HG03378 (cell line): Measurements from ENCODE around the gene UBE2E2.

Source experiments
- ATAC-seq: cut with Tn5 transposase; IDR thresholded peaks from one replicate; pipeline ENCODE4 v1.9.1; 2021; ENCODE audit warnings: mild to moderate bottlenecking, moderate library complexity; ENCODE audit not compliant: unreplicated experiment

The UBE2E2 gene

DNA sequence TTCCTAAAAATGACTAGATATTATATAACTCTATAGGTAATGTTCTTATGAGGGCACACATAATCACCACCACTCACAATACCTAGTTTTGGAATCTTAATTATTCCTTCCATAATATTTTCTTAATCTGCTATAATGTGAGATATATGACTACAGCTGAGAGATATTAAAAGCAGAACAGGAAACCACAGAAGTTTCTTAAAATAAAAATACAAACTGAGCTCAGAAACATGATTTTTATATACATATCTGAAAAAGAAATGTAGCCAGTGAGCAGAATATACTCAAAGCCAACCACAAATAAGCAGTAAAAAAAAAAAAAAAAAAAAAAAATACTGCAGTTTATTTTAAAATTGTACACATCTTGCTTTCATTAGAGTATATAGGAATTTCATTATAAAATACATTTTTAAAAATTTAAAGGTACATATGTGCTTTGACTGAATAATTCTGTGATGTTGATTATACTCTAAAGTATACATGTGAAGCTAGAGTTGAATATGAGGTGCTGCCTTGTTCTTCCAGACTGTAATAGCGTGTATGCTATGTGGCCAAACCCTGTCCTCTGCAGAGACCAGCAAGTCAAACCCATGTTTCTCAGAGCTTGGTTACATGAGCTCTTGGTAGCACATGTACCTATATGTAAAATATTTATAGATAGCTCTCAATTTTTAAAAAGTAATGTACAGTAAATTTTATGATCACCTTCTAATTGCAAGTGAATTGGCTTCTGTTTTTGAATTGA lies 175.0 kb downstream of the UBE2E2 start:
- peak; percentile 41 for ATAC-seq

DNA sequence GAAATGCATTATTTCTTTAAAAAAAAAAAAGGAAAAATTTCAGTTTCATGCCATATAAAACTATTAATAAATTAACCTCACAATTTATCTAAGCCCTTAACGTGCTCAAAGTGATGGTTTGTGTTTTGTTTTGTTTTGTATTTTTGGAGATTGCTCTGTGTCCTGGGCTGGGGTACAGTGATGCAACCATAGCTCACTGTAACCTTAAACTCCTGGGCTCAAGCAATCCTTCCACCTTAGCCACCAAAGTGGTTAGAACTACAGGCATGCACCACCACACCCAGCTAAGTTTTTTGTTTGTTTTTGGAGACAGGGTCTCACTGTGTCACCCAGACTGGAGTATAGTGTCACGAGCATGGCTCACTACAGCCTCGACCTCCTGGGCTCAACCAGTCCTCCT lies 180.7 kb downstream of the UBE2E2 start:
- ATAC-seq, result no peak

DNA sequence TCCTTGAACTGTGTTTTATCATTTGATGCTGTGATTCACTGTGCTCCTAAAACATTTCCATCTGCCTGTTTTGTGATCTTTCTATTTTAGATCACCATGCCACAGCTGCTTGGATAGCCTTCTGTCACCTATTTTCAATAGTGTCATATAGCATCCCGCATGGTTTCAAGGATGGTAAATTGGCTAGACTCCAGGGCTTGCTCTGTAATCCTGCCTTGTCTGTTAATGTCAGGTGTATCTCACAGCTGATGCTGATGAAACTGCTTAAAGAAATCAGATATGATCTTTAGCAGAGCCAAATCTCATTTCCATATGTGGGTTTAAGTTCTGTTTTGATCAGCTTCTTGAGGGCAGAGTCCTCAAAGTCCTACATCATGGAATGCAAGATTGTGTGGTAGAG lies 182.2 kb downstream of the UBE2E2 start:
- no peak for ATAC-seq

DNA sequence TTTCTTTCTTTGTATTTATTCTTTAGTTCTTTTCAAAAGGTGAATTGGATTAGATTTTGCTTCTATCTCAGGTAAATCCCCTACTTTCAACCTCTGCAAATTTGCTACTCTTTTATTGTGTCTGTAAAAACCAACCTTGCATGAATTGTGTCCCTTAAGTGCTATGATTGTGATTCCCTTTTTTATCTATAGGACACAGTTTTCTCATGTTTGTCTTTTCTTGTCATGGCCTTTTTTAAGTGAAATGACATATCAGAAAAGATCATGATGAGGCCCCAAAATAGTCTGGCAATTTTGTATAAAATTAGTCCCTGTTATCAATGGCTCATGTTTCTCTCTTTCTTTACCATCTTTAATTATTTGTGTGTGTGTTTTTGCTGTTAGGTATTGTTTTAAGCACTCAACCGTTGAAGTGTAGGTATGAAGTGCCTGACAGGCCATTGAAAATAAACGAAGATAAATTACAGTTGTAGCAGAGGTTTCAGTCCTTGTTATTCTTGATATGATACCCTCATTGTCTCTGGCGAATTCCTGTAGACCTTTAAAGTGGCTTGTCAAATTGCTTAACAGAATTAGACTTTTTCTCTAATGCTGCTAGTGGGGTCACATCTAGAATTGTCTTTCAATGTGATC lies 184.3 kb downstream of the UBE2E2 start:
- no peak for ATAC-seq

DNA sequence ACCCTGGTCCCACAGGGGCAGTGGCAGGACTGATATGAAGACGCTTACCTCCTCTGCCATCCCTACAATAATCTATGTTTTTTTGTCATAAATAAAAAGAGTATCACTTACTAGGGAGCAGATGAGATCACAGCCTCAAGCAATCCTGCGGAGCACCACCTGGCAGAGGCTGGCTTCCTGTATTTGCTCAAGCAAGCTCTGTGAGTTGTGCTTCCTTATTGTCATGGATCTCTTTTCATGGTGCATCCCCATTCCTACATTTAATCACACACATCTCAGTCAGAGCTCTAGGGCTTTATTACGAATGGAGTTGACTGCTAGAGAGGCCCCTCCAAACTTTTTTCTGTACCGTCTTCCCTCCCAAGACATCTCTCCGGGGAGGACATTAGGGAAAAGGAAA lies 186.0 kb downstream of the UBE2E2 start:
- ATAC-seq, result no peak

DNA sequence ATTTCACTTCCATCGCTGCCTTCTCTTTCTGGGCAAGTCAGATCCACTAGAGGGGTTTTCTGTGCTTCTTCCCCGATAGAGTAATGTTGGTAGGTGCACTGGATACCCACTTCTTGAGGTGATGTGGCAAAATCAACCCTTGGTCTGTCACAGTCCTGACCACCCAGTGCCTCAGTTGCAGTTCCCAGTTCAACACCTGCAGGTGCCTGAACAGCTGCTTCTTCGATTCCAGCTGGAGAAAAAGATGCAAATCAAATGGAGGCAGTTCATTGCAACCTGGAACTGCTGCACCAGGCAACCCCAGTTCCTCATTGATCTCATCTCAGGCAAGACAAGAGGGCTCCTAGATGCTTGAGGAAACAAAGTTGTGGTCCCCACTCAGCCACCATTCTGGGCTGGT lies 186.6 kb downstream of the UBE2E2 start:
- no peak for ATAC-seq

DNA sequence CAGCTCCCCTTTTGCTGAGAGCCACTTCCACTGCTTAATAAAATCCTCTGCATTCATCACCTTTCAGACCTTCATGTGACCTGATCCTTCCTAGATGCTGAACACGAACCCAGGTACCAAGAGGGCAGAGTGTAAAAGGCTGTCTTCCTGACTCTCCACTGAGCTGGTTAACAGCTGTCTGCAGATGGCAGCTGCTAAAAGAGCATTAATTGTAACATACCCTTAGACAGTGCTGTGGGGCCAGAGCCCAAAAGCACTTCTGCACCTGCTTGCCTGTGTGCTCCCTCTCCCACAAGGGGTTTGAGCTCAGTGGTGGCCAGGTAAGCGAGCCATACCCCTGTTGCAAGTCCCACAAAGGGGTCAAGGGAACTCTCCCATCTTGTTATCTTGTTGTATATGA lies 187.3 kb downstream of the UBE2E2 start:
- ATAC-seq, result no peak

DNA sequence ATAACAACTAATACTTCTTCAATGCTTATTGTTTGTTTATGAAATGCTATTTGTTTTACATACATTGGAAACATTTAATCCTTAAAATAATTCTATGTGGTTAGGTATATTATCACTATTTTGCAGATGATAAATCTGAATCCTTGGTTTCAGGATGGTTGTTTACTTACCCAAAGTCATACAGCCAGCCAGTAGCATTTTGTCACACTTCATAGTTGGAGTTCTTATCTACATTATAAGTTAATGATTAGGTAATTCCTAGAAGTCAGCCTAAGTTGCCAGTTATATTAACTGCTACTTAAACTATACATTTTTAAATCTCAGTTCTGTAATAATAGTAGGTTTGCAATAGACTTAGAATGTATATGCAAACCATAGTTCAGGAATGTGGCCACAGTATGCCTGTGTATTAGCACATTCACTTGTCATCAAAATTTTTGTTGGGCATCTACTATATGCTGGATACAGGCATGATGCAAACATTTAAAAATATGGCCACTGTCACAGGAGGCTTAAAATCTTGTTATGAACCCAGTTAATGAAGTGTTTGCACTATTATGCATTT lies 187.9 kb downstream of the UBE2E2 start:
- no peak for ATAC-seq

DNA sequence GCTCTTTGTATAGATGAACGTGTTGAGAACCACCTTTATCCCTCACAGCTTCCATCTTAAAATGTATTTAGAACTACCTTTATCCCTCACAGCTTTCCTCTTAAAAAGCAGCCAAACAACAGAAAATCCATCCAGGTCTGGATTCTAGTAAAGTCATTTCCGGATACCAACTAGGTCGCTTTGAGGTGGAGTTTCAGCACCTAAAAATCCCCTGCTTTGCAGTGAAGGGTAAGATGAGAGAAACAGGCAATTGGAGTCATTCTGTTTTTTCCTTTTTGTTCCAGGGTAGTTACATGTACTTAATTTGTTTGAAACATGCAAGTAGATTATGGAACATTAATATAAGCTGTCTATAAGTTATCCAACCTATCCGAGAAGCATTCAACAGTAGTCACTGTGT lies 192.0 kb downstream of the UBE2E2 start:
- no peak for ATAC-seq

DNA sequence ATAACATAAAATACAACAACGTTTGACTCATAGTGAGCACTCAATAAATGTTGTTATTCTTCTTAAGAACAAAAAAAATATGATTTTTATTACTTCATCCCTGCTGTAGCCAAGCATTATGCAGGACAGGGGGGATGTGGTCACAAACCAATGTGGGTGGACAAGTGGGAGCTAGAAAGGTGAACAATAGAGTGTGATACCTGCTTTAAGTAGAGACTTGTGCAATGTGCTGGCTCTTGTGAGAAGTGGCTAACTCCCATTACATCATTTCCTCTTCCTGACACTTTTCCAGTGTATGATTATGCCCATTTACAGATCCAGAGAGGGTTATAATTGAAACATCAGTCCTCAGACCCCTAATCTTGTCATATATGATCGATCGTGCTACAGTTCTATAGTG lies 193.6 kb downstream of the UBE2E2 start:
- ATAC-seq, result no peak

DNA sequence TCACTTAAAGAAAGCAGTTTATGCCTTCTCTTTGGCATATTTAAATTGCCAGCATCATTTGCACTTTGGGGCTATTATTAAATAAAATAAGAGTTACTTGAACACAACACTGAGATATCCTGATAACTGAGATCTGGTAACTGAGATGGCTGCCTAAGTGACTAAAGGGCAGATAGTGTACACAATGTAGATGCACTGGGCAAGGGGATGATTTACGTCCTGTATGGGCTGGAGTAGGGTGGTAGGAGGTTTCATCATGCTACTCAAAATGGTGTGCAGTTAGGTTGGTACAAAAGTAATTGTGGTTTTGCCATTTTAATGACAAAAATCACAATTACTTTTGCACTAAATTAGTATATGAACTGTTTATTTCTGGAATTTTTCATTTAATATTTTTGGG lies 196.1 kb downstream of the UBE2E2 start:
- ATAC-seq, result no peak

DNA sequence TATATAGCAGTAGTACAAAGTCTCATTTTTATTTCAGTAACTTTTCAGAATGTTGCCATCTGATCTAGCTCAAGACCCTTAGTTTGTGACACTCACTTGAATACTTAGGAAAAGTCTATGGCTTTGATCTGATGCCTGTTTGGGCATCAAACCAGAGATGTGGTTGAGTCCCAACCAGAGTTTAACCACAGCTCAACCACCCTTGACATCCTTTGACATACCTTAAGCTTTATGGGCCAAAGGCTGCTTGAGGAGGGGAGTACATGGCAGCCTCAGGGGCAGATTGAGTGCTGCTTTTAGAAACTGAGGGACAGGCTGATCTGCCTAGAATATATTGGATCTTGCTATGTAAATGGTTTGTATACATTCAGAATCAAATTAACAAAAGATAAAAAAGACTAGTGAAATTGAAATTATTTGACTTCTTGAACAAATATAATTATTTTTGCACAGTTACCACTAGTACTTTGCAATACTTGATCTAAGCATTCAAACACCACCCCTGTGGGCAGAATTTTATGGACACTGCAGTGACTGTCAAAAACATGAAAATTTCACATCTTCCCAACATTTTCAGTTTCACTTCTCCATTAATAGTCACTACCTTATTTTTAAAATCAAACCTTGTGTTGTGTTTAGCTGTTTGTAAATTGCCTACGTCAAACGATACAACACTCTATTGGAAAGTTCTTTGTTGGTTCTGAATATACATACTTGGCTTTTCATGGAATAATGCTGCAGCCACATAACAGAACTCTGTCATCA lies 199.8 kb downstream of the UBE2E2 start:
- no peak for ATAC-seq

DNA sequence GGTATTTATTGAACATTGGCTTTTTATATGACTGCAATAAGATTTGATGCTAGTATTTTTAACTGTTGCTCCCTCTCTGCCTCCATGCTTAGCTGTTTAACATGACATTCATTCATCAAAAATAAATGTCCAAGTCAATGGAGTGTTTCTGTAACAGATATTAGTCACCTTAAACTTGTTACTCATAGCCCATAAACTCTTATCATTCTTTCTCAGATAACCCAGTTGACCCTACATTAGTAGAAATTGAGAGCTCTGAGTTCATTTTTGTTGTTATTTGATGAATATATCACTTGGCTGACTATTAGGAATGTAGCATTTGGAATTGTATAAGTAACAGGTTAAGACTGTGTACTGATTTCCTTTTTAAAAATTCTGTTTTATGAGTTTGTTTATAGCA lies 201.1 kb downstream of the UBE2E2 start:
- peak; percentile 37 for ATAC-seq

DNA sequence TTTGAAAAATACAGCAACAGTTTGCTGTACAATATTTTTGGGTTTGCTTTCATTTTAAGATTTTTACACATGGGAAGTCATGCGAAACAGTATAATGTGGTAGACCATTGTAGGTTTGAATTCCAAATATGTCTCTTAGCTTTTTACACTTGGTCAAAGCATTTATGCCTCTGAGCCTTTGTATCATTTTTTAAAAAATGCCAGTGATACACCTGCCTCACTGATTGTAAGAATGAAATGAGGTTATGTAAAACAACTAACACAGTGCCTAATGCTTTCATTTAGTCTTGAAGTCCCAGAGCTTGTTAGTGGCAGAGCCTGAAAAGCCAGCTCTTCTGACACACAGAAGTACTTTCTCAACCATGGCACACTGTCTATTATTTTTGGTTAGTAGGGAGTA lies 202.0 kb downstream of the UBE2E2 start:
- ATAC-seq, result peak; percentile 56

DNA sequence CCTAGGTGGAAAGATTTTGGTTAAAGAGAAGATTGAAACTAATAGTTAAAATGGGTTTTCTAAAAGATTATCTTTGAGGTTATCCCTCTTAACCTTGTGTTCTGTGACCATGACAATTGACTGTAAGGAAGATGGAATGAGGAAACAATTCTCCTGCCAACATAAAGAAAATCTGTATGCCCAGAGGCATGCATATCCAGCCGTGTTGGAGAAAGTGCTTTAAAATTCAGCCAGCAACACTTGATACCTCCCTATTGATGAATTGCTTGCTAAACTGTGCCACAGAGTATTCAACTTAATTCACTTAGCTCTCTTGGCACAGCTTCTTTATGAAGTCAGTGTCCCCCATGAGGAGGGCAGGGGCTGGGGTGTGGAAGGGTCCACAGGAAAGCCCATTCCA lies 203.5 kb downstream of the UBE2E2 start:
- ATAC-seq, result no peak

DNA sequence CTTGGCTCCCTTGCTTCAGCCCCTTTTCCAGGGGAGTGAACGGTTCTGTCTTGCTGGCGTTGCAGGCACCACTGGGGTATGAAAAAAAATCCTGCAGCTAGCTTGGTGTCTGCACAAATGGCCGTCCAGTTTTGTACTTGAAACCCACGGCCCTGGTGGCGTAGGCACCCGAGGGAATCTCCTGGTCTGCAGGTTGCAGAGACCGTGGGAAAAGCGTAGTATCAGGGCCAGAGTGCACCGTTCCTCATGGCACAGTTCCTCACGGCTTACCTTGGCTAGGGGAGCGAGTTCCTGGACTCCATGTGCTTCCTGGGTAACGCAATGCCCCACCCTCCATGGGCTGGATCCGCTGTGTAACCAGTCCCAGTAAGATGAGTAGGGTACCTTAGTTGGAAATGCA lies 214.9 kb downstream of the UBE2E2 start:
- ATAC-seq, result no peak

DNA sequence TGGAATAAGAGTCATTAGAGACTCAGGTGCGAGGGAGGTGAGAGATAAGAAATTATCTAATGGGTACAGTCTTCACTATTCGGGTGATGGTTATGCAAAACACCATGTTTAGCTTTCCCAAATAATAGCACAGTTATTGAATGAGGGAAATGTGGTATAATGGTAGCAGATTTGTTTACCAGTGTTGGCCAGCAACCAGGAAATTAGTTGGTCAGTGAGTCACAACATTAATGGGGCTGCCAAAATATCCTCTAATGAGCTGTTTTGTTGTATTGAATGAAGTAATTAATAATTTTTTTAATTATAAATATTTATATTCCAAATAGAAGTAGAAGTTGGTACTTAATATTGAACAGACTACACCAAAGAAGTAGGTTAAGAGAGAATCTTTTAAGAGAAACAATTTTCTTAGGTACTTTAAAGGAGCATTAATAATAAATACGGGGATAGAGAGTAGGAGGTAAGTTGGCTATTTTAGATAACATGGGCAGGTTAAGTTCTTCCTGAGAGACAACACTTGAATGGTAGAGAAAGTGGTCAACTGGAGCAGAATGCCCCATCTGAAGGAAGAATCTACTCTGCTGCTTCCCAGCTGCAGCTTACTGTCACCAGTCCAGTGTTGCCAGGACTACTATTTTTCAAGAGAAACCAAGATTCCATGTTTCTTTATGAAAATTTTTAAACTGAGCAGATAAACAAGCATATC lies 218.8 kb downstream of the UBE2E2 start:
- peak; percentile 31 for ATAC-seq

DNA sequence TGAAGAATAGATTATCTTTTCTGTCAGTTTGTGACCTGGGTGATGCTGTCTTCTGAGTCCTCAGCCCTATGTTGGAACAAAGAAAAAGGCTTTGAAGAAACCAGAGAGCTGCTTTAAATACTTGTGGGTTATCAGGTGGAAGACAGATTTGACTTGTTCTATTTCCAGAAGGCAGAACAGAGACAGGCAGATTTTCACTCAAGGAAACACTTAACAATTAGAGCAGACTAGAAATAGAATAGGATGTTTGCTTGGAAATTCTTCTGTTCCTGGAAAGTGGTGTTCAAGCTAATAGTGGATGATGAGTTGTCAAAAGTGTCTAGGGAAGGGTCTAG lies 219.4 kb downstream of the UBE2E2 start:
- peak; percentile 80 for ATAC-seq

DNA sequence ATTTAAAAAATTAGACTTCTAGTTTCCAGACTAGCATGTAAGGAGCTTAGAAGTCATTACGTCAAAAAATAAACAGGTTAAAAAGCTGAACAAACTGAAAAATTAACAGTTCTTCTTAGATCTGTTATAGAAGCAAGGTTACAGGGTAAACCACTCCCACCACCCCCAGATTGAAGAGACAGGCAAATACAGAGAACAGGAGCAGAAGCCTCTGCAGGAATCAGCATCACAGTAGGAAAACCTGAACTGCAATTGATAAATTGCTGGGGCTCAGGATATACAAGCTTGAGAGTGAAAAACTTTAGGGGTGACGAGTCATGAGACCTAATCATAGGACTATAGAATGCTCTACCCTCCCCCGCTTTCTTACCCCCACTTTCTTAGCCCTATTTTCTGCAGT lies 222.3 kb downstream of the UBE2E2 start:
- no peak for ATAC-seq

DNA sequence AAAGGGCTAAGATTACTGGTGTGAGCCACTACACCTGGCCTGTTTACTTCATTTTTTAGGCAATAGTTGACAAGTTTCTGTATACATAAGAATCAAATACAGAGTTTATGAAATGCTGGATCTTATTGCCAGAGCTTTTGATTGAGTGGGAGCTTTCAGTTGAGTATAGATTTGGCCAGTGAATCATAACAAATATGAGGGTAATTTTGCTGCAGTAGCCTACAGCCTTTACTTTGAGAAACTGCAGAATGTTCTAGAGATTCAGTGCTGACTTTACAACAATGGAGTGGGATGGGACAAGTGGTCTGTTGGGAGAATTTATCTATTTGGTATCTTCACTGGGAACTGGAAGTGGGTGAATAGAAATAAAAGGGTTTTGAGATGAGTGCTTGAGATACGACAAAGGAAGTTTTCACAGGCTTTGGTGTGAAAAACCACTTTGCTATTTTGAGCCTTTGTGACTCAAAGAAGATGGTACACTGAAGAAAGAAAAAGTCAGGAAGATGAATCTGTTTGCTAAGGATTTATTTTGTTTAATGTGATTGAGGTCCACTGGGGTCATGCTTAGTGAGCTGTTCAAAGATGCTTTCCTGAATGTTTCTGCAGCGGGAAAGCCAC lies 227.8 kb downstream of the UBE2E2 start:
- ATAC-seq, result no peak

DNA sequence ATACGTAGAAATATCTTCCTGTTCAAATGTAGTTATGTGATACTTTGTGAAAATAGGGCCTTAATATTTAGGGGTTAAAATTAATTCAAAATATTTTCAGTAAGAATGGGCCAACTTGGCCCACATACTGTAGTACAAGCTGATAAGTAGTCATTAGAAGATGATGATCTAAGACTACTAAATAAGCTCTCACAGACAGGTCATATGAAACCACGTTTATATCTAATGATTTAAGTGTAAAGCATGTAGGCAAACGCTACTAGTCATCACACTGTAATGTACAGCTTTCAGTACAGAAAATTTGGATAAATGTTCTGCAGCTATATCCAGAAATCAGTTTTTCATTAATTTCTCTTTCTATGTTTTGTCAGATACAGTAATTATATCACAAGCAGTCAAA lies 228.6 kb downstream of the UBE2E2 start:
- no peak for ATAC-seq
